ENCODE data around the gene MMP23B.

- TF ChIP-seq, protein P1, sequence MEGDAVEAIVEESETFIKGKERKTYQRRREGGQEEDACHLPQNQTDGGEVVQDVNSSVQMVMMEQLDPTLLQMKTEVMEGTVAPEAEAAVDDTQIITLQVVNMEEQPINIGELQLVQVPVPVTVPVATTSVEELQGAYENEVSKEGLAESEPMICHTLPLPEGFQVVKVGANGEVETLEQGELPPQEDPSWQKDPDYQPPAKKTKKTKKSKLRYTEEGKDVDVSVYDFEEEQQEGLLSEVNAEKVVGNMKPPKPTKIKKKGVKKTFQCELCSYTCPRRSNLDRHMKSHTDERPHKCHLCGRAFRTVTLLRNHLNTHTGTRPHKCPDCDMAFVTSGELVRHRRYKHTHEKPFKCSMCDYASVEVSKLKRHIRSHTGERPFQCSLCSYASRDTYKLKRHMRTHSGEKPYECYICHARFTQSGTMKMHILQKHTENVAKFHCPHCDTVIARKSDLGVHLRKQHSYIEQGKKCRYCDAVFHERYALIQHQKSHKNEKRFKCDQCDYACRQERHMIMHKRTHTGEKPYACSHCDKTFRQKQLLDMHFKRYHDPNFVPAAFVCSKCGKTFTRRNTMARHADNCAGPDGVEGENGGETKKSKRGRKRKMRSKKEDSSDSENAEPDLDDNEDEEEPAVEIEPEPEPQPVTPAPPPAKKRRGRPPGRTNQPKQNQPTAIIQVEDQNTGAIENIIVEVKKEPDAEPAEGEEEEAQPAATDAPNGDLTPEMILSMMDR (IDR thresholded peaks at IDR 0.05) = no peak
- no peak for TF ChIP-seq POLR2A (IDR thresholded peaks at IDR 0.05)
Measured at GRCh38 chr1:1629430-1630190, 2.4 kb upstream of the MMP23B start.

Measured in Peyer's patch (tissue), 4 donors.